MM.1S (cell line): Measurements from ENCODE around the gene GATAD2A.

ENCODE experiments used
- DNase-seq: peaks from one replicate; pipeline ENCODE4 v3.0.0-alpha.2; 2015
- H2AFZ ChIP-seq: fragments of 300-600 bp; sonication (generic); 2 replicates; pipeline ENCODE4 v1.6.0; 2016; ENCODE audit warnings: antibody characterized with exemption, low read length
- H3F3A ChIP-seq: fragments of 300-600 bp; sonication (generic); 2 replicates; pipeline ENCODE4 v1.6.1; 2016; ENCODE audit warnings: mild to moderate bottlenecking, antibody characterized with exemption, low read length, moderate library complexity, mixed read lengths; ENCODE audit not compliant: insufficient read depth
- H3K27ac ChIP-seq: fragments of 300-600 bp; sonication (generic); 2 replicates; pipeline ENCODE4 v1.5.1; 2016; ENCODE audit warnings: mild to moderate bottlenecking, low read length
- H3K27me3 ChIP-seq: fragments of 300-600 bp; sonication (generic); replicated peaks from 2 replicates; pipeline ENCODE4 v1.6.0; 2016; ENCODE audit warnings: low read length; ENCODE audit not compliant: insufficient read depth
- H3K36me3 ChIP-seq: fragments of 300-600 bp; sonication (generic); replicated peaks from 2 replicates; pipeline ENCODE4 v1.6.1; 2016; ENCODE audit warnings: mild to moderate bottlenecking, low read length, mixed read lengths; ENCODE audit not compliant: insufficient read depth
- H3K4me1 ChIP-seq: fragments of 300-600 bp; sonication (generic); 2 replicates; pipeline ENCODE4 v1.6.1; 2016; ENCODE audit warnings: low read length, mixed read lengths
- H3K4me2 ChIP-seq: fragments of 300-600 bp; sonication (generic); 2 replicates; pipeline ENCODE4 v1.6.0; 2016; ENCODE audit warnings: low read depth, low read length
- H3K4me3 ChIP-seq: fragments of 300-600 bp; sonication (generic); 2 replicates; pipeline ENCODE4 v1.5.1; 2016; ENCODE audit warnings: low read length, mixed read lengths
- H3K79me2 ChIP-seq: fragments of 300-600 bp; sonication (generic); 2 replicates; pipeline ENCODE4 v1.6.1; 2016; ENCODE audit warnings: mixed run types, low read length, mixed read lengths
- H3K9ac ChIP-seq: fragments of 300-600 bp; sonication (generic); 2 replicates; pipeline ENCODE4 v1.6.1; 2016; ENCODE audit warnings: low read length, mixed read lengths
- H3K9me2 ChIP-seq: fragments of 300-600 bp; sonication (generic); replicated peaks from 2 replicates; pipeline ENCODE4 v1.6.1; 2016; ENCODE audit warnings: mild to moderate bottlenecking, low read length, mixed read lengths; ENCODE audit not compliant: insufficient read depth
- H3K9me3 ChIP-seq: fragments of 300-600 bp; sonication (generic); replicated peaks from 2 replicates; pipeline ENCODE4 v1.6.1; 2016; ENCODE audit warnings: mild to moderate bottlenecking, low read length, mixed read lengths; ENCODE audit not compliant: insufficient read depth
- H4K20me1 ChIP-seq: fragments of 300-600 bp; sonication (generic); 2 replicates; pipeline ENCODE4 v1.6.1; 2016; ENCODE audit warnings: mild to moderate bottlenecking, low read length, moderate library complexity, mixed read lengths; ENCODE audit not compliant: insufficient read depth
- CTCF ChIP-seq: fragments of 300-600 bp; sonication (generic); IDR thresholded peaks from 2 replicates; pipeline ENCODE4 v1.5.1; 2016; ENCODE audit warnings: antibody characterized with exemption, low read length, mixed read lengths
- EZH2 ChIP-seq: fragments of 300-600 bp; sonication (generic); optimal IDR thresholded peaks from 2 replicates; pipeline ENCODE3; 2017; ENCODE audit warnings: low read depth, mild to moderate bottlenecking, antibody characterized with exemption, low read length, mixed read lengths
- EZH2phosphoT487 ChIP-seq: fragments of 300-600 bp; sonication (generic); IDR thresholded peaks from 2 replicates; pipeline ENCODE4 v1.6.1; 2018; ENCODE audit warnings: antibody characterized with exemption, low read length

Gene GATAD2A

GRCh38 chr19:19427302-19427701, 21.8 kb downstream of the GATAD2A start:
- Histone ChIP-seq H3K4me3 (no peak overlapping the region), H4K20me1 (peaks cover 39% of the 10 kb centered on the region), H3K4me1 (no peaks in the 10 kb centered on the region), H3K27ac (no peak overlapping the region), H3K4me2 (no peak overlapping the region), H3K9me2 (no peaks in the 10 kb centered on the region), H3K36me3 (no peaks in the 10 kb centered on the region), H3K9me3 (no peaks in the 10 kb centered on the region), H3F3A (no peaks in the 10 kb centered on the region), H3K79me2 (peaks cover 98% of the 10 kb centered on the region), H3K27me3 (no peaks in the 10 kb centered on the region), H2AFZ (no peak overlapping the region), H3K9ac (no peak overlapping the region)
- TF ChIP-seq EZH2 (no peak), CTCF (no peak), EZH2phosphoT487 (no peak)
- no peak for DNase-seq

- Histone ChIP-seq H2AFZ (no peak overlapping the region), H3K27ac (no peak overlapping the region), H3K79me2 (peaks cover 99% of the 10 kb centered on the region), H3K36me3 (no peaks in the 10 kb centered on the region), H3K4me2 (no peak overlapping the region), H3K9me3 (no peaks in the 10 kb centered on the region), H3K27me3 (no peaks in the 10 kb centered on the region), H3K4me1 (no peaks in the 10 kb centered on the region), H4K20me1 (peaks cover 43% of the 10 kb centered on the region), H3F3A (no peaks in the 10 kb centered on the region), H3K4me3 (no peak overlapping the region), H3K9ac (no peak overlapping the region), H3K9me2 (no peaks in the 10 kb centered on the region)
- DNase-seq, result no peak
- TF ChIP-seq EZH2phosphoT487 (no peak), EZH2 (no peak), CTCF (no peak)
Measured at GRCh38 chr19:19427944-19428343, 22.5 kb downstream of the GATAD2A start.

GRCh38 chr19:19428746-19429145, 23.3 kb downstream of the GATAD2A start:
- Histone ChIP-seq H3K79me2 (peaks cover 99% of the 10 kb centered on the region), H3K9ac (no peak overlapping the region), H3K4me2 (no peak overlapping the region), H4K20me1 (peaks cover 38% of the 10 kb centered on the region), H2AFZ (no peak overlapping the region), H3K27ac (no peak overlapping the region), H3F3A (no peaks in the 10 kb centered on the region), H3K4me1 (no peaks in the 10 kb centered on the region), H3K9me2 (no peaks in the 10 kb centered on the region), H3K27me3 (no peaks in the 10 kb centered on the region), H3K4me3 (no peak overlapping the region), H3K36me3 (no peaks in the 10 kb centered on the region), H3K9me3 (no peaks in the 10 kb centered on the region)
- no peak for DNase-seq
- TF ChIP-seq CTCF (no peak), EZH2 (no peak), EZH2phosphoT487 (no peak)
